GM21423 (cell line): Measurements from ENCODE around the gene MLH3.
"Not testable (repeated sequence)": the region's sequence is repeated elsewhere in the genome, so short reads cannot be mapped to it uniquely, and the experiment has no call there.

Experiments used
- ATAC-seq: cut with Tn5 transposase; IDR thresholded peaks from one replicate; pipeline ENCODE4 v1.9.1; 2021; ENCODE audit warnings: mild to moderate bottlenecking, moderate library complexity; ENCODE audit not compliant: unreplicated experiment

Gene MLH3

GRCh38 chr14:75032939-75033338, 18.3 kb downstream of the MLH3 start:
- ATAC-seq = no peak

GRCh38 chr14:75030147-75030546, 21.1 kb downstream of the MLH3 start:
- no peak for ATAC-seq

GRCh38 chr14:75025876-75026275, 25.4 kb downstream of the MLH3 start:
- ATAC-seq = no peak

- ATAC-seq = no peak
These were observed 26.2 kb downstream of the MLH3 start for GRCh38 chr14:75025082-75025481.

GRCh38 chr14:75023108-75023507, 28.2 kb downstream of the MLH3 start:
- ATAC-seq = no peak

DNA sequence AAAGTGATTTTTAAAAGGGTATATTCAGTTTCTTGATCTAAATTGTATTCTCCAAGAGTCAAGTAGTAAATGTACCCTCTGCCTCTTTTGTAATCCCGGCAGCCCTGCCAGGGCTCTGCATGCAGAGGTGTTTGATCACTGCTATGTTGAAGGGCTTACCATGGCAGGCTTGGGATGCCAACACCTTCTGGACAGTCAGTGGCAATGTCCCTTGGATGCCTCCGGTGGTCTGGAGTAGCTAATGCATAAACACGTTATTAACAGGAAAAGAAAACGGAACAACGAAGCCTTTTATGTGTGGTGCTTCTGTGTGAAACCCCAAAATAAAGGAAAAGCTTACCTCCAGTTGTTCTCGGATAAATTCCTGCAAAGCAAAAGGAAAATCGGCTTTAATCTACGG, 28.6 kb downstream of the MLH3 start:
- ATAC-seq = no peak

DNA sequence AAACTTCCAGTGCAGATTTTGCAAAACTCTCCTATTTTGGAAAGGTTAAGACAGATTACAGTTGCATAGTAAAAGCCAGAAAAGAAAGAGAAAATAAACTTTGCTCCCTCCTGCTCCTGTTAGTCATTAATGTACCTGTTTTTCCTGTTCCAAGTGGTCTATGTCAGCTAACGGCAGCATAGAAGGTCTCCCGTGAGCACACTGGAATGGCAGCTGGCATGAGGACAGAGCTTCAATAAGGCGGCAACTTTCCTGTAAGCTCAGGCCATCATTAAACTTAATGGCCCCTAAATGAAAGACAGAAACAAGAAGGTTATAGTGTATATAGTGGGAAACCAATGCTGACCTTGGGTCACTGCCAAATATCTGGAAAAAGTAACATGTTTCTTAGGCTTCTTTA, 32.6 kb downstream of the MLH3 start:
- ATAC-seq = no peak

DNA sequence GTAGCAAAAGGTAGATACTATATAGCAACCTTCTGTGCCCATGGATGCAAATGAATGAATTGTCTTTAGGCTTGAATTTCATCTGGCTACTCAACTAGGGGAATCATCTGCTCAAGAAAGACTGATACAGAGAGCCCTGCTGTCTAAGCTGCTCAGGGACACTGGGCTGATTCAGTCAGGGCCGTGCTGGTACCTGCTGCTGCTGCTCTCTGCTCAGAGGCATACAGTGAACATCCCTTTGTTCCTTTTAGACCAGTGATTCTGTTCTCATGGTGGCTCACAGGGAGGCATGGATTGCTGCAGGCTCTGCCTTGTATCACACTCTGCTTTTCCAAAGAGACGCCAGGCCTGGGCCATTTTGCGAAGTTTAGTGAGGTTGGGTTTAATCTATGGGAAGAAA, 34.5 kb downstream of the MLH3 start:
- no peak for ATAC-seq

DNA sequence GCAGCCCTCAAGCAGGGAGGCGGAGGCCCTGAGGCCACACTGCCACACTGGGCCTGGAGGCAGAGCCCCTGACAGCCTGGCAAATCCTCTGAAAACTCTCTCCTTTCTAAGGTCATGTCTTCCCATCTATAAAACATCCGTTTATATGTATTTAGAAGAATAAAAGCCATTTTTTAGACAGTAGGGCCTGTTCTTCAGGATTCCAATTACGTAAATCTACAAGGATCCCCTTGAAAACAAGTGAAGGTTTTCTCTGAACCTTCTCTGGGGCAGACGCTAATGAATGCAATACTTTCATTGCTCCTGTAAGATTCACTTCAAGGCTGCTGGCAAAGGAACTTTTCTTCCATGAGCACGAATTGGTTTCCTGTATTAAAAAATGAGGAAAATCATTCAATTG, 35.8 kb downstream of the MLH3 start:
- no peak for ATAC-seq

DNA sequence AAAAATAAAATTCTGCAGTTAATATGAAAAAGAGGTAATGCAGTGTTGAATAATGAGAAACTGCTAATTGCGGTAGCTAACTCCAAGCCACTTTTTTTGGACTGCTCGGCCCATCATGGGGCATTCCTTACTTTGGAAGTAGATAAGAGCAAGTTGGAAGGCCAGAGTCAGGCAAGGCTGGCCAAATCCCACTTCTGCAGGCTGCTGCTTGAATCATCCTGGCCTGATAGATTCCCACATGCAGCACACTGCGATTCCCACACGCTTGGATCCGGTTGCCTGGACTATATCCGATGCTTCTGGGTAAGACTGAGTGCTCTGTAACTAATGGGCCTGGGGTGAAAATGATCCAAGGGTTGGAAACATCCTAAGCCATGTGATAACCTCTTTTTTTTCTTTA, 38.0 kb downstream of the MLH3 start:
- no peak for ATAC-seq

- ATAC-seq = no peak
These were observed 39.8 kb downstream of the MLH3 start for GRCh38 chr14:75011356-75011994.

GRCh38 chr14:75010472-75011093, 40.7 kb downstream of the MLH3 start:
- ATAC-seq = no peak

GRCh38 chr14:75009176-75009575, 42.1 kb downstream of the MLH3 start:
- ATAC-seq = no peak

DNA sequence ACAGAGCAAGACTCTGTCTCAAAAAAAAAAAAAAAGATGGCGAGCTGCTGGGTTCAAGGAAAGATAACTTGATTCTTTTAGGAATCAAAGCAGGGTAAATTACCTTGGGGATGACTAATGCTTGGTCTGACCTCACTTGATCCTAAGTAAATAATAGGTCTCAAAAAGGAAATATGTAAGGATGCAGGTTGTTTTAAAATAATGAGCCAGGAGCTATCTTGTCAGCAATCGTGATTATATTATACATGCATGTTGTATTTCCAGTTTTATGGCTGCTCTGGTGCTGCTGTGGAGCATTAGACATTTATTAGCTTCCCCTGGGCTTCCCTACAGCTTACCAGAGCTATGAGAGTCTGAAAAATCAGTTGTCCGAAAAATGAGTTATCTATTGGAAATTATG, 45.9 kb downstream of the MLH3 start:
- no peak for ATAC-seq

DNA sequence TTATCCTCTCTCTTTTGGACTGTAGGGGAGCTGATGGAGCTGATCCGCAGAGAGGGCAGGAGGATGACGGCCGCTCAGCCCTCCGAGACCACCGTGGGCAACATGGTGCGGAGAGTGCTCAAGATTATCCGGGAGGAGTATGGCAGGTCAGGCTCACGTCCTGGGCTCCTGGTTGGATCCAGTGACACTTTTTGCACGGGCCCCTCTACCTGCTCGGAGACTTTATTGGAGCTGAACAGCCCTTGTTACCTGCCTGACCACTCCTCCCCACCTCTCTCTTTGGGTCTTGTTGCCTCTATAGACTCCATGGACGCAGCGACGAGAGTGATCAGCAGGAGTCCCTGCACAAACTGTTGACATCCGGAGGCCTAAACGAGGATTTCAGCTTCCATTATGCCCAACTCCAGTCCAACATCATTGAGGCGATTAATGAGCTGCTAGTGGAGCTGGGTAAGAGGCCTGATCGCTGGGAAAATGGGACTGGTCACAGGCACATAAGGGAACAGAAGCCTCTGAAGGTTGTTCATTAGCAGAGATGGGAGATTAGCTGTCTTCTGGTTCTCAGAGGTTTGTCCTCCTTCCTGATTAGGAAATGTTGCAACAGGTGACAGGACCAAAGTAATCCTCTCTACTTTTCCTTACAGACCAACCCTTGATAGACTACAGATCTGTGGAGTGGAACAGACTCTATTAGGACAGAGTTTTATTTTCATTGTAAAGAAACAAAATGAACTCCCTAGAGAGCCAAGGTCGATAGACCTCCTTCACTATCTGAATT, 47.8 kb downstream of the MLH3 start:
- ATAC-seq = peak; percentile 3

DNA sequence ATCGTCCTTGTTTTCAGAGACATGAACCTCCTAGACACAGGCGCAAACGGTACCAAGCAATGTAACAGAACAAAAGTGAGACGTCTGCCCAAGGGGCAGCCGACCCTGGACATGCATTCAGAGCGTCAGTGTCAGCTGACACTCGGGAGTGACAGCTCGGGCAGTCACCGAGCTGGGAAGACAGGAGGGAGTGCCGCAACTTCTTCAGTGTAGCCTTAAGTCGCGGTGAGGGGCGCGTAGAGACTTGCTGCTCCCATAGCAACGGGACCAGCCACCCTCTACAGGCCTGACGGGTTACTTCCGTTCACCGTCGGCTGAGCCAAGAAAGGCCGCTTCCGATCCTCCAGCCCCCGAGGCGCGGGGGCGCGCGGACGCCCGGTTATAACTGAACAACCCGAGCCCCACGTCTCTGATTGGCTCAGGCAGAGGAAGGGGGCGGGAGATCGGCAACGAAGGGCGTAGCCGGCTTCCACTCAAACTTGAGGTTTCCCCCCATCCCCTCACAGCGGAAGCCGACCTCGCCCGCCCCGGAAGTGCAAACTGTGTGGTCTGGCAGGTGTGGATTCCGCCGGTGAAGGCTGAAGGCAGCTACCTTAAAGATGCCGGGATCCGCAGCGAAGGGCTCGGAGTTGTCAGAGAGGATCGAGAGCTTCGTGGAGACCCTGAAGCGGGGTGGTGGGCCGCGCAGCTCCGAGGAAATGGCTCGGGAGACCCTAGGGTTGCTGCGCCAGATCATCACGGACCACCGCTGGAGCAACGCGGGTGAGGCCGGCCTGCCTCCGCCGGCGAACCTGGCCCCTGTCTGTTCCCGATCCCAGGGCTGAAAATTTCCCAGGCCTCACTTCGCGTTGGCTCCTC, 48.6 kb downstream of the MLH3 start, which contains the start of gene EIF2B2:
TSS of gene EIF2B2 (plus strand) at position 530 of the 858 bp plus-strand sequence. CDS start at position 600, 70 bp downstream.
- ATAC-seq = peak; percentile 98

DNA sequence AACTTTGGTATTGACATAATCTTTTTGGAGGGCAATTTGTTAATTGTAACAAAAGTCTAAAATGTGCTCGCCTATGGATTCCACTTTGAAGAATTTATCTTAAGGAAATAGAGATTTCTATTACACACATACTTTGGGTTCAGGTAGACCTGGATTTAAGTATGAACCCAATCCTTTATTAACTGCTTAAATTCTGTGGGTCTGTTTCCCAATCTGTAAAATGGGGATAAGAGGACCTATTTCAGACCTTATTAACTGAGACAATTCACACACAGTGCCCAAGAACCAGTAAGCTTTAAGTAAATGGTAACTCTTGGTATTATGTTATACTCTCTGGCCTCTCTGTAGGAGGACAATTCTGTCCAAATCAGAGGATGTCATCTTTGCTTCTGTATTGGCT, 49.4 kb downstream of the MLH3 start:
- ATAC-seq = no peak

DNA sequence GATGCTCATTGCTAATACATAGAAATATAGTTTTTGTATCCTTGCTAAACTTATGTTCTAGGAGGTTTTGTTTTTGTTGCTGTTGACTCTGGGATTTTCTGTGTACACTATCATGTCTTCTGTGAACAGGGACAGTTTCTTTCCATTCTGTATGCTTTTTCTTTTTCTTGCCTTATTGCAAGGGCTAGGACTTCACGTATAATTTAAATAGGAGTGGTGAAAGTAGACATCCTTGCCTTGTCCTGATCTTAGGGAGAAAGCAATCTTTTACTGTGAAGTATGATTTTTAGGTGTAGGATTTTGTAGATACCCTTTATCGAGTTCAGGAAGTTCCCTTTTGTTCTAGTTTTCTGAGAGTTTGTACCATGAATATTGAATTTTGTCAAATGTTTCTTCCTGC, 50.0 kb downstream of the MLH3 start:
- ATAC-seq = no peak

DNA sequence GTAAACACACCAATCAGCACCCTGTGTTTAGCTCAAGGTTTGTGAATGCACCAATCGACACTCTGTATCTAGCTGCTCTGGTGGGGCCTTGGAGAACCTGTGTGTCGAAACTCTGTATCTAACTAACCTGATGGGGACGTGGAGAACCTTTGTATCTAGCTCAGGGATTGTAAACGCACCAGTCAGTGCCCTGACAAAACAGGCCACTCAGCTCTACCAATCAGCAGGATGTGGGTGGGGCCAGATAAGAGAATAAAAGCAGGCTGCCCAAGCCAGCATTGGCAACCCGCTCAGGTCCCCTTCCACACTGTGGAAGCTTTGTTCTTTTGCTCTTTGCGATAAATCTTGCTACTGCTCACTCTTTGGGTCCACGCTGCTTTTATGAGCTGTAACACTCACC, 55.5 kb downstream of the MLH3 start:
- not testable (repeated sequence) for ATAC-seq

DNA sequence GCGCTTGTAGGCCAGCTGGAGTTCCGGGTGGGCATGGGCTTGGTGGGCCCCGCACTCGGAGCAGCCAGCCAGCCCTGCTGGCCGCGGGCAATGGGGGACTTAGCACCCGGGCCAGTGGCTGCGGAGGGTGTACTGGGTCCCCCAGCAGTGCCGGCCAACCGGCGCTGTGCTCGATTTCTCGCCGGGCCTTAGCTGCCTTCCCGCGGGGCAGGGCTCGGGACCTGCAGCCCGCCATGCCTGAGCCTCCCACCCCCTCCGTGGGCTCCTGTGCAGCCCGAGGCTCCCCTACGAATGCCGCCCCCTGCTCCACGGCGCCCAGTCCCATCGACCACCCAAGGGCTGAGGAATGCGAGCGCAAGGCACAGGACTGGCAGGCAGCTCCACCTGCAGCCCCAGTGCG, 57.1 kb downstream of the MLH3 start:
- not testable (repeated sequence) for ATAC-seq

GRCh38 chr14:74988993-74989392, 62.3 kb downstream of the MLH3 start:
- ATAC-seq = no peak
